CD4-positive, alpha-beta T cell treated with Interleukin-6 for 4 hours (primary cell): ENCODE measurements around the gene PDILT.
"Not testable (repeated sequence)": the region's sequence is repeated elsewhere in the genome, so short reads cannot be mapped to it uniquely, and the experiment has no call there.

Experiments
- DNase-seq: peaks from one replicate; pipeline ENCODE4 v3.0.0-alpha.2; 2020; ENCODE audit warnings: mixed read lengths

PDILT gene

DNA sequence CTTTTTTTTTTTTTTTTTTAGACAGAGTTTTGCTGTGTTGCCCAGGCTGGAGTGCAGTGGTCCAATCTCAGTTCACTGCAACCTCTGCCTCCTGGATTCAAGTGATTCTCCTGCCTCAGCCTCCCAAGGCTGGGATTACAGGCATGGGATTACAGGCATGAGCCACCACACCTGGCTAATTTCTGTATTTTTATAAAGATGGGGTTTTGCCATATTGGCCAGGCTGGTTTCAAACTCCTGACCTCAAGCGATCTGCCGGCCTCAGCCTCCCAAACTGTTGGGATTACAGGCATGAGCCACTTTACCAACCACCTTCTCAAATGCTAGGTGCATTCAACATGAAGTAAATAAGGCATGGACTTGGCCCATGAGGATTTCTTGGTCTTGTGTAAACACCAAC lies 83.5 kb downstream of the PDILT start:
- not testable (repeated sequence) for DNase-seq

DNA sequence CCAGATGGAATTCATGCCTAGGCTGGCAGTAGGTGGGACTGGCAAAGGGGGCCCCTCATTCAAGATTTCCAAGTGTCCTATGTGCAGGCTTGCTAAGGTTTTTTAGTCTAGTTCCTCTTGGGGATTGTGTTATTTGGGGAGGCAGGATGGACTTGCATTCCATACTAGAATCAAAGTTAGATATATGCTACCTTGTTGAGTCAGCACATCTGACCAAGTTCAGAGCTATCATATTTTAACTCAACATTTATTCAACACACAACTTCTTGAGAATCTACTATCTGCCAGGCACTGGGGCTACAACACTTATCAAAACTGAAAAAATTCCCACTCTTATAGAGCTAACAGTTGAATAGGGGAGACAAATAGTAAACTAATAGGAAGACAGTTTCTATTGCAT lies 83.9 kb downstream of the PDILT start:
- no peak for DNase-seq

- no peak for DNase-seq
Observed at GRCh38 chr16:20320178-20320577, 84.4 kb downstream of the PDILT start.

- DNase-seq: no peak
Observed at GRCh38 chr16:20319406-20319805, 85.1 kb downstream of the PDILT start.

GRCh38 chr16:20318437-20318836 lies 86.1 kb downstream of the PDILT start:
- DNase-seq: no peak

- no peak for DNase-seq
Observed at GRCh38 chr16:20318006-20318405, 86.5 kb downstream of the PDILT start.

- DNase-seq: no peak
Observed at GRCh38 chr16:20317117-20317516, 87.4 kb downstream of the PDILT start.

GRCh38 chr16:20316715-20317114 lies 87.8 kb downstream of the PDILT start:
- DNase-seq: no peak

GRCh38 chr16:20315764-20316163 lies 88.8 kb downstream of the PDILT start:
- DNase-seq: no peak

- DNase-seq: no peak
Observed at GRCh38 chr16:20314575-20314974, 90.0 kb downstream of the PDILT start.

GRCh38 chr16:20313741-20314140 lies 90.8 kb downstream of the PDILT start:
- no peak for DNase-seq

GRCh38 chr16:20312536-20313095 lies 91.9 kb downstream of the PDILT start:
- DNase-seq: not testable (repeated sequence)

DNA sequence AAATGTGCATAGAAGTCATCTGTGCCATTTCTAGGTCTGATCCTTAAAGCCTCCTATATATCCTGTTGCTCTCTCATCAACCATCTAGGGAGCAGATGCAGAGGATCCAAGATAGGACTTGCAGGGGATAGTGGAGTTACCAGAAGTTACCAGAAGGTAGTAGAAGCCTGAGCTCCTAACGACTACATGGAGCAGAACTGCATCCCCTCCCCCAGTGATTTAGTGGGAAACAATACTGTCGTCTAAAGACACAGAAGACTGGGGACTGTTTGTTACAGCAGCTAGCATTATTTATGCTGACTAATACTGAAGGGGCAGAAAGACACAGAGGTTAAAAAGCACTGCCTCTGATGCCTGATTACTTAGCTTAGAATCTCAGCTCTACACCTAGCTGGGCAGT lies 93.0 kb downstream of the PDILT start:
- DNase-seq: no peak

- DNase-seq: no peak
Observed at GRCh38 chr16:20310421-20311395, 93.8 kb downstream of the PDILT start.

- no peak for DNase-seq
Observed at GRCh38 chr16:20309786-20310185, 94.8 kb downstream of the PDILT start.
